Measurements from ENCODE around the gene EXOC6. TPM values are rescaled to one million over a fixed set of nuclear protein-coding genes. Genes with fewer than 3 reads are reported as not detected.
"Not testable (repeated sequence)": the region's sequence is repeated elsewhere in the genome, so short reads cannot be mapped to it uniquely, and the experiment has no call there.

EXOC6 gene
- total RNA-seq, 1 donor from 2014 or later, result 13.5 TPM

DNA sequence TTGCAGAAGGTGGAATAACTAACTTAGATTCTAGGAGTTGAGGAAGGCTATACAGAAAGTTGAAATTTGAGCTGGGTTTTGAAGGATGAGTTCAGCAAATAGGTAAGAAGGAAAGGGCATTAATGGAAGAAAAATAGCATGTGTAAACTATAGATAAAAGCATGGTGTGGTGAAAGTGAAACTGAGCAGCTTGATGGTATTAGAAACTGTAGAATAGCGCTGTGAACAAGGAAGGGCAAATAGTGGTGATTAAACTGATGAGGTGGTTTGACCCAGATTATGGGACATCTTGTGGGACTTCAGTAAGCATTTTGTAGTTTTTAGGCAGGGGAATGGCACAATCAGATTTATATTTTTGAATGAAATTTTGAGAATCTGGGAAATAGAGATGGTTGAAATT, 90.5 kb downstream of the EXOC6 start:
- no peak overlapping the region for H3K27ac Mint-ChIP-seq
- no peaks in the 10 kb centered on the region for H3K9me3 Mint-ChIP-seq
- intact Hi-C loops (cut with micrococcal nuclease), result no loop called here
- H3K36me3 Mint-ChIP-seq (ENCODE audit: low read depth), result peaks cover 3% of the 10 kb centered on the region
- H3K27me3 Mint-ChIP-seq (ENCODE audit: insufficient read depth), result no peaks in the 10 kb centered on the region
- no peak overlapping the region for H3K4me3 Mint-ChIP-seq
- H3K4me1 Mint-ChIP-seq (ENCODE audit: low read depth), result no peaks in the 10 kb centered on the region
- no peak for DNase-seq (ENCODE audit: low spot score)

DNA sequence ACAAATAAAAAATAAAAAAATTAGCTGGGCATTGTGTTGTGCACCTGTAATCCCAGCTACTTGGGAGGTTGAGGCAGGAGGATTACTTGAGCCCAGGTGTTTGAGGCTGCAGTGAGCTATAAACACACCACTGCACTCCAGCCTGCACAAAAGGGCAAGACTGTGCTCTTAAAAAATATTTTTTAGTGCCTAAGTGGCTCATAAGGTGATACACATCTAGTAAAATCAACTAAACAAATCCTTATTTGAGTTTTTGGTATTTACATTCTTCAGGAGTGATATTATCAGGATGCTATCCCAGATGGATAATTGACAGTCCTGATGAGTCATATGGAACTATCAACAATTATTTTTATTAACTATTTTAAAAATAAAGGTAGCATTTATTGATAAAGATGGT, 93.9 kb downstream of the EXOC6 start:
- Mint-ChIP-seq H3K27me3 (ENCODE audit: insufficient read depth) (no peaks in the 10 kb centered on the region), H3K4me1 (ENCODE audit: low read depth) (no peaks in the 10 kb centered on the region), H3K36me3 (ENCODE audit: low read depth) (peaks cover 10% of the 10 kb centered on the region), H3K4me3 (no peak overlapping the region), H3K27ac (no peak overlapping the region), H3K9me3 (no peaks in the 10 kb centered on the region)
- intact Hi-C loops (cut with micrococcal nuclease), result no loop called here
- no peak for DNase-seq (ENCODE audit: low spot score)

DNA sequence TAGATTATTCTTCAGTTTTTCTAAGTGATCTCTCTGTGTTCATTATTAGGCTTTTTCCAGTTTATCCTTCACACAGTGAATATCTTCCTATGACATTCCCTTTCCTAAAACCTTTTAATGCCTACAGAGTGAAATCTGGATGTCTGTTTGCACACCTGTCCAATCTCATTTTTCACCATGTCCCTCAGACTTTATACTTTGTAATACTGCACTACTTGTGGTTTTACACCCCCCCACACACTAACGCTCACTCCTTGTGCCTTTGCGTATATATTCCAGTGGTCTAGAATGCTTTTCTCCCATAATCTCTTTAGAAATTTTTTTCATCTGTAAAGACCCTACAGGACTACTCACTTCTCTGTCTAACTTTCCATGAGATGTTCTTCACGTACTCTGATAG, 98.2 kb downstream of the EXOC6 start:
- no peaks in the 10 kb centered on the region for H3K27me3 Mint-ChIP-seq (ENCODE audit: insufficient read depth)
- H3K27ac Mint-ChIP-seq, result peak overlapping the region; percentile 5
- H3K9me3 Mint-ChIP-seq, result no peaks in the 10 kb centered on the region
- intact Hi-C loops (cut with micrococcal nuclease), result no loop called here
- H3K4me3 Mint-ChIP-seq, result no peak overlapping the region
- peaks cover 18% of the 10 kb centered on the region for H3K36me3 Mint-ChIP-seq (ENCODE audit: low read depth)
- no peaks in the 10 kb centered on the region for H3K4me1 Mint-ChIP-seq (ENCODE audit: low read depth)
- DNase-seq (ENCODE audit: low spot score), result no peak

DNA sequence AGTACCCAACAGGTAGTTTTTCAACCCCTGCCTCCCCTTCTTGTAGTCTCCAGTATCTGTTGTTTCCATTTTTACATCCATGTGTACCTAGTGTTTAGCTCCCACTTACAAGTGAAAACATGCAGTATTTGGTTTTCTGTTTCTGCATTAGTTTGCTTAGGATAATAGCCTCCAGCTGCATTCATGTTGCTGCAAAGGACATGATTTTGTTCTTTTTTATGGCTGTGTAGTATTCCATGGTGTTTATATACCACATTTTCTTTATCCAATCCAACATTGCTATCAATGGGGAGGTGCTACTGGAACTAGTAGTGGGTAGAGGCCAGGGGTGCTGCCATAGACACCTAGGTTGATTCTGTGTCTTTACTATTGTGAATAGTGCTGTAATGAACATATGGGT, 104.3 kb downstream of the EXOC6 start:
- not testable (repeated sequence) for DNase-seq (ENCODE audit: low spot score)

DNA sequence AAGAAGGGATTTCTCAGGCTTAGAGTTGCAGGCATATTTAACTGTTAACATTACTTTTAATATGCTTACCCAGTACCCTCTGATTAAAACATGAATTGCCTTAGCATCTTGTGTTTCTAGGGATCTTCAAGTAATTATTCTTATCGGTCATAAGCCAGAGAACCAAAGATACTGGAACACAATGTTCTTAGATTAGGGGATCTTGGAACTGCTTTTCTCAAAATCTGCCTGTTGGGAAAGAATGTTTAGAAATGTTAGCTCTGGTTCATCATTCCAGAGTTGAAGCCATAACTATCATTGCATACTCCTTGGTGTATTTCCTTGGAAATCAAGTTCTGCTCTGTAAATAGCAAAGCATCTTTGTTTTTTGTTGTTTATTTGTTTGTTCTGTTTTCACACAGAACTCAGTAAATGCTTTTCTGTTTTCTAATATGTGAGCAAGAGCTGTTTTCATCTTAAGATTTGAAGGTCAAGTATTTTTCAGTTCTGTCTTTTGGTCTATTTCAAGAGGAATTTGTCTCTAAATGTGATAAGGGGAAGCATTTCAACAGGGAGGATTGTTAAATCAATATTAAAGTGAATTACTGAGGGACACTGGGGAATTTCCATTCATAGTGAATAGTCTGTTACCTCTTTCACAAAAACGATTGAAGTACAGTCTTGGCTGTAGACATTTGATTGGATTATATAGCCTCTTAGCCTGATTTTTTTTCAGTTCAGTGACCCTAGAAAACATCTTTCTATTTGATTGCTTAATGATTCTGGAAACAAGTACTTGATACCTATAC, 109.1 kb downstream of the EXOC6 start:
- no peak overlapping the region for H3K4me3 Mint-ChIP-seq
- H3K36me3 Mint-ChIP-seq (ENCODE audit: low read depth), result peaks cover 2% of the 10 kb centered on the region
- H3K4me1 Mint-ChIP-seq (ENCODE audit: low read depth), result no peaks in the 10 kb centered on the region
- intact Hi-C loops (cut with micrococcal nuclease), result no loop called here
- no peak overlapping the region for H3K27ac Mint-ChIP-seq
- no peaks in the 10 kb centered on the region for H3K9me3 Mint-ChIP-seq
- DNase-seq (ENCODE audit: low spot score), result no peak
- H3K27me3 Mint-ChIP-seq (ENCODE audit: insufficient read depth), result no peaks in the 10 kb centered on the region

More for the DNA sequence above, 104.3 kb downstream of the EXOC6 start:
- H3K4me3 Mint-ChIP-seq; H3K36me3 Mint-ChIP-seq (ENCODE audit: low read depth); H3K27ac Mint-ChIP-seq; H3K9me3 Mint-ChIP-seq; H3K4me1 Mint-ChIP-seq (ENCODE audit: low read depth); intact Hi-C loops (cut with micrococcal nuclease); H3K27me3 Mint-ChIP-seq (ENCODE audit: insufficient read depth): not testable (repeated sequence)

DNA sequence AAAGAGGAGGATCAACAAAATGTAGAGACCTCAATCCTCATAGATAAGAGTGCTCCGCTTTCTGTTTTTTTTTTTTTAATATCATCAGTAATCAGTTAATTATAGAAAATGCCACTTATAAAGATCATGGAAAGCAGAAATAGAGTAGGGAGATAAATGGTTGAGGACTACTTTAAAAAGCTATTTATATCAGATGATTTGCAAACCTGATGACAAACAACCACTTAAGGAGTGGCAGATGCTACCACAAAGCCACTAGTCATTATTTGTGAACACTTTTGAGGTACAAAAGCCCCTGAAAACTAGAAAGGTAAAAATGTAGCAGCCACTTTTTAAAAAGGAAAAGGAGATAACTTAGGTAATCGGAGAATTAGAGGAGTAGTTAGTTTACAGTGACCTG, 113.3 kb downstream of the EXOC6 start:
- Mint-ChIP-seq H3K9me3 (no peaks in the 10 kb centered on the region), H3K4me3 (no peak overlapping the region), H3K36me3 (ENCODE audit: low read depth) (no peaks in the 10 kb centered on the region), H3K27me3 (ENCODE audit: insufficient read depth) (no peaks in the 10 kb centered on the region), H3K4me1 (ENCODE audit: low read depth) (no peaks in the 10 kb centered on the region), H3K27ac (no peak overlapping the region)
- intact Hi-C loops (cut with micrococcal nuclease), result loop anchor here (10.0 kb wide), 2 partner anchors 393 to 523 kb away; partner anchors contain the start of gene MYOF
- DNase-seq (ENCODE audit: low spot score), result no peak

DNA sequence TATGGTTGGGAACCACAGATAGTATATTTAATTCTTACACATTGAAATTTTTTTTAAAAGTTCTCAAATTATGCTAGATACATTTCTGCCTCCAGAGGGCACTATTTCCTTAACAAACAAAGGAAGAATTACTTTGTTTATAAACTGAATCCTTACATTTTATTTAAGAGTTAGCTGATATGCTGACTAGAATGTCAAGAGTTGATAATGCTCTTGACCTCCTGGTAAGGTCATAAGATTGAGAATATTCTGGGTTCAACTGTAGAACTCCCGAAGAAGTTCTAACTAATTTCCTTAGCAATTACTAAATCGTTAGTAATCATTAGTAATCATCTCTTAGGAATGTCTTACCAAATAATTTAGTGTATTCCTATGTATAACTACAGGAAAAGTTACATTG, 117.0 kb downstream of the EXOC6 start:
- intact Hi-C loops (cut with micrococcal nuclease), result loop anchor here (1.0 to 10.0 kb wide), 6 partner anchors 73 to 546 kb away; partner anchors contain the start of genes CYP26A1 and MYOF
- Mint-ChIP-seq H3K27me3 (ENCODE audit: insufficient read depth) (no peaks in the 10 kb centered on the region), H3K4me3 (no peak overlapping the region), H3K9me3 (no peaks in the 10 kb centered on the region), H3K4me1 (ENCODE audit: low read depth) (no peaks in the 10 kb centered on the region), H3K36me3 (ENCODE audit: low read depth) (no peaks in the 10 kb centered on the region), H3K27ac (no peak overlapping the region)
- no peak for DNase-seq (ENCODE audit: low spot score)

DNA sequence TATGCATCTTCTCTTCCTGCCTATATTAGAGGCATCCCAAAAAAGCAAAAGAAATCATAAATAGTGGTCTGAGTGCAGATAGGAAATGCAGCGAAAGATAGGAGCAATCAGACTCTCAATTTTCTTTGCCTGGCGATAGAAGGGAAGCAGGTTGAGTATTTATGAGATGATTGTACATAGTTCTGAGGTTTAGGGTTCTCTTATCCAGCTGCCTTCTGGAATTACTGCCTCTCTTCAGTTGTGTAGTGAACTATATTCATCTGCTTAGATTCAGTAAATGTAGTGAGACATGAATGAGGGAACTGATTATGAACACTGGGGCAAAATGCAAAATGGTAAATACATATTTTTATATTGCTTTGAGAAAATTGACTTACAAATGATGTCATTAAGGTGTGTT, 119.3 kb downstream of the EXOC6 start:
- H3K9me3 Mint-ChIP-seq, result no peaks in the 10 kb centered on the region
- no peaks in the 10 kb centered on the region for H3K27me3 Mint-ChIP-seq (ENCODE audit: insufficient read depth)
- H3K4me3 Mint-ChIP-seq, result no peak overlapping the region
- peaks cover 6% of the 10 kb centered on the region for H3K4me1 Mint-ChIP-seq (ENCODE audit: low read depth)
- intact Hi-C loops (cut with micrococcal nuclease), result loop anchor here (5.0 to 10.0 kb wide), 3 partner anchors 105 to 517 kb away; partner anchors contain the start of genes CYP26A1 and MYOF
- no peak overlapping the region for H3K27ac Mint-ChIP-seq
- no peaks in the 10 kb centered on the region for H3K36me3 Mint-ChIP-seq (ENCODE audit: low read depth)
- DNase-seq (ENCODE audit: low spot score), result no peak

DNA sequence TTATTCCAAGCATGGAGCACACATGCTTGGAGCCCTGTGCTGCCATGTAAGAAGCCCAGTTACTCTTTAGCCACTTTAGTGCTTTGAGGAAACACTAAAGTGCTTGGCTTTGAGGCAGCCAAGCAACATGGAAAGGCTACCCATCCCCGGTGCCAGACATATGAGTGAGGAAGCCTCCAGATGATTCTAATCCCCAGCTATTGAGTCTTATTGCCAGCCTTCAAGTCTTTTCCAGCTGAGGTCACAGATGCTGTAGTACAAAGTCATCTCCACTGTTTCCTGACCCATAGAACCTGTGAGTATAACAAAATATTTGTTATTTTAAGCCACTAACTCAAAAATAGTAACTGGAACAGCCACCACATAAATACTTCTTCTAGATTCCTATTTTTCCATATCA, 120.8 kb downstream of the EXOC6 start:
- Mint-ChIP-seq H3K9me3 (no peaks in the 10 kb centered on the region), H3K27ac (no peak overlapping the region), H3K36me3 (ENCODE audit: low read depth) (peaks cover 3% of the 10 kb centered on the region), H3K27me3 (ENCODE audit: insufficient read depth) (no peaks in the 10 kb centered on the region), H3K4me1 (ENCODE audit: low read depth) (peaks cover 6% of the 10 kb centered on the region), H3K4me3 (no peak overlapping the region)
- no peak for DNase-seq (ENCODE audit: low spot score)
- intact Hi-C loops (cut with micrococcal nuclease), result loop anchor here (5.0 to 10.0 kb wide), 3 partner anchors 103 to 516 kb away; partner anchors contain the start of genes CYP26A1 and MYOF

DNA sequence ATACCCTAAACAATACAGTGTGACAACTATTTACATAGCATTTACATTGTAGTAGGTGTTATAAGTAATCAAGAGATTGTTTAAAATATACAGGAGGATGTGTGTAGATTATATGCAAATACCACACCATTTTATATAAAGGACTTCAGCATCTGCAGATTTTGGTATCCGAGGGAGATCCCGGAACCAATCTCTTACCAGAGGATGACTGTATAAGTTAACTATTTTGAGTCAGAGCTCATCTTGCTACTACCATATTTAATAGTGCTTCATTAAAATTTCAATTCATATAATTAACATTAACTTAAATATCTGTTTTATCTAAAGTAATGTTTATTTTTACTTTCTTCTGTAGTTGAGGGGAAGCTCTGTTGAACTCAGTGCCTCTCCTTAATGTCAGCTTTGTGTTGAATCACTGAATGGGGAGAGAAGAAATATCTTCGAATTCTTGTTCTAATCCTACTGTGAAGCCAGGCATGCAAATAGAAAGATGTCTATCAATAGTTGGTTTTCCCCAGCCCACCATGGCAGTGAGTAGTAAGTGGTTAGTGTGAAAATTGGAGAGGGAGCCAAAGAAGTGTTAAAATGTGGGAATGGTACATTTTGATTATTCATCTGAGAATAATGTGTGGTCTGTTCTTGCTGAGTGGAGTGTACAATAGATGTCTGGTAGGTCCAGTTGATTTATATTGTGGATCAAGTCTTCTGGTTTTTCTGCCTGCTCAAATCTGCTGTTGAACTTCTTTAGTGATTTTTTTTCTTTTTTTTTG, 122.2 kb downstream of the EXOC6 start:
- Mint-ChIP-seq H3K27me3 (ENCODE audit: insufficient read depth) (no peaks in the 10 kb centered on the region), H3K36me3 (ENCODE audit: low read depth) (peaks cover 3% of the 10 kb centered on the region), H3K4me1 (ENCODE audit: low read depth) (peaks cover 6% of the 10 kb centered on the region), H3K27ac (no peak overlapping the region), H3K4me3 (no peak overlapping the region), H3K9me3 (no peaks in the 10 kb centered on the region)
- no peak for DNase-seq (ENCODE audit: low spot score)
- intact Hi-C loops (cut with micrococcal nuclease), result no loop called here

DNA sequence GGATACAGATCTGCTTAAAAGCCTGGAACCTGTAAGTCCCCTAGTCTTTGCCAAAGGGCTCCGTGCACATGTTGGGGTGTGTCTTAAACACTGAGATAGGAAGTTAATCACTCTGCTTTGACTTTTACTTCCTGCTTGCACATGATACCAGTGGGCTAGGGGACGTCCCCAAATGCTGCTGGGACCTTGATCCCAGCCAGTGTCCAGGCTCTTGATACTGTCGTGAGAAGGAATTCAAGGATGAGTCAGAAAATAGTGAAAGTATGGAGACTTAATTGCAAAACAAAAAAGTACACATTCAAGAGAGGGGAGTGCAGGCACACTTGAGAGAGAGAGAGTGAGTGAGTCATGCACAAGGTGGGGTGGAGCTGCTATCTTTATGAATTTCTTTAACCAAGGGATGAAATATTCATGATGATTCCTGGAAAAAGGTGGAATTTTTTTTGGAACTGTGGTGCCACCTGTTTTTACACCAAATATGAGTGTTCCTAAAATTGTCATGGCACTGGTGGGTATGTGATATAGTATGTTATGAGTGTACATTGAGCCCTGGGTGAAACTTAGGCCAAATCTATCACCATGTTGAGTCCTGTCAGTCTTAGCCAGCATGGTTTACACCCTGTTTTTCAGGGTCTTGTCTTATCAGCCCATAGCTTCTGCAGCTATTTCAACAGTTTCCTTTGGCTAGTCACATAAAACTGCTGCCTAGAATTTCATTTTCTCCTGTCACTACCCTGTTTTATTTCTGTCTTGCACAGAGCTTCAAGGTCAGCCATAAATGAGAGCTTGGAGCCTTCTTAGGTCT, 123.9 kb downstream of the EXOC6 start:
- H3K9me3 Mint-ChIP-seq, result no peaks in the 10 kb centered on the region
- peaks cover 3% of the 10 kb centered on the region for H3K36me3 Mint-ChIP-seq (ENCODE audit: low read depth)
- DNase-seq (ENCODE audit: low spot score), result no peak
- no peak overlapping the region for H3K4me3 Mint-ChIP-seq
- no peaks in the 10 kb centered on the region for H3K27me3 Mint-ChIP-seq (ENCODE audit: insufficient read depth)
- no peak overlapping the region for H3K27ac Mint-ChIP-seq
- intact Hi-C loops (cut with micrococcal nuclease), result no loop called here
- H3K4me1 Mint-ChIP-seq (ENCODE audit: low read depth), result peaks cover 6% of the 10 kb centered on the region

DNA sequence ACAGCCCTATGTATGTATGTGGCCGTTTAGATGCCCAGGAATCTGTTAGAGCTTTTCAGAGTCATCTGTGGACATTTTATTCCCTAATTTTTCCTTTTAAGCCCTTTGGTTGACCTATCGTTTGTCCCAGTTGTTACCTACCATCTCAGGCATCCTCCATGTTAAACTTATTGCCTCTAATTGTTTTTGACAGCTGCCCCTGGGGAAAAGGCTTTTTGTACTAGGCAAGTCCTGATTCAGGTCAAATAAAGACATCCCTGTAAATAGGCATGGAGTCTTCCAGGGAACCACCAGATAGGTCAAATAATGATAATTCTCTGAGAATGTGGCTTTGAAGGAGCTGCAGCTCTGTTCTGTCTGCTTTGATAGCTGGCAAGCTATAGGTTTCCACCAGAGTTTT, 124.6 kb downstream of the EXOC6 start:
- Mint-ChIP-seq H3K36me3 (ENCODE audit: low read depth) (peaks cover 3% of the 10 kb centered on the region), H3K9me3 (no peaks in the 10 kb centered on the region), H3K4me1 (ENCODE audit: low read depth) (peaks cover 6% of the 10 kb centered on the region), H3K27ac (no peak overlapping the region), H3K4me3 (no peak overlapping the region), H3K27me3 (ENCODE audit: insufficient read depth) (no peaks in the 10 kb centered on the region)
- no peak for DNase-seq (ENCODE audit: low spot score)
- intact Hi-C loops (cut with micrococcal nuclease), result no loop called here
